ENCODE results near the gene DGKK.
"Not testable (repeated sequence)": the region's sequence is repeated elsewhere in the genome, so short reads cannot be mapped to it uniquely, and the experiment has no call there.

Gene DGKK

DNA sequence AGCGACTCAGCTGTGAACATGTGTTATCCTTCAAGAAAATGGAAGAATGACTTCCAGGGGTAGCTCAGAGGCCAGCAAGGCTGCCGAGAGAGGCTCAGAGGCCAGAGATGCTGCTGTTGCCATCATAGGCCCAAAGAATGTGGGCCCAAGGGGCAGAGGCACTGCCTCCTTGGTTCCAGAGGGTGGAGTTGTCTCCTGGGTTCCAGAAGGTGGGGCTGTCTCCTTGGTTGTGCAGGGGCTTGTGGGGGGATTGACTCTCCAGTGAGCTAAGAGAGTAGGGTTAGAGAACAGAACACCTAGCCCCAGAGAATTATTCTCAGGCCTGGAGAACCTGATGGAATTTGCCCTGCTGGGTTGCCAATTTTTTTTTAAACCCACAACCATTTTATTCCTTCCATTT lies 62.6 kb downstream of the DGKK start:
- DNase-seq, result no peak

DNA sequence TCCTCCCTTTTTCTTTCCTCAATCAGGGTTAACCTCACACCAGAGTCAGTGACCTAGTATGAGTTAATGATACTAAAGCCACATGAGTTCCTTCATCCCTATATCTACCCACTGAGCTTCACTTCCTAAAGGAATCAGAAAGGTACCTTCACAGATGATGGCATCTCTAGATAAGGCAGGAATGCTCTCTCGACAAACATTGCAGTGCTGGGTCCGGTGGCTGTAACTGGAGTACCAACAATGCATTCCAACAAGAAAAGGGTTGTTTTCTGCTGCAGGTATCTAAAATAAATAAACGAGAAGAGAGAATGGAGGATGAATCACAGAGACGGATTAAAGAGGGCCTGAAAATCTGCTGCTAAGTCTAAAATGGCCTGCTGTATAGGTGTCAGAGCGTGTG lies 66.7 kb downstream of the DGKK start:
- DNase-seq, result no peak

- no peak for DNase-seq
These were observed 67.7 kb downstream of the DGKK start for GRCh38 chrX:50402886-50403285.

DNA sequence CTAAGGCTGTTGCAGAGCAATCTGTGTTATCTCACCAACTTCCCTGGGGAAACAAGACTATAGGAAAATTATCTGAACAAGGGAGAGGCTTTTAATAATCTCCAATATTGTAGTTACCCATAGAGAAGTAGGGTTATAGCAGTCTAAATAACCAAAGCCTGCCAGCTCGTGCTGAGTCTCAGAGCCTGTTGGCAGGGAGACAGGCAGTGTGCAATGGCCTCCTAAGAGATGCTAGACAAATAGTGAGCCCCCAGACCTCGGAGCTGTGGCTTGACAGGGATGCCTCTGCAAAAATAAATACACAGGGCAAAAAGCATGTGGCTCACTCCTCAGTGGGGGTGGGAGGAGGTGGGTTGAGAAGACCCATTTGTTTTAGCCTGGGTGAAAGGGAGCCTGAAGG lies 76.7 kb downstream of the DGKK start:
- DNase-seq, result no peak

GRCh38 chrX:50386520-50386919 lies 84.1 kb downstream of the DGKK start:
- DNase-seq, result no peak

DNA sequence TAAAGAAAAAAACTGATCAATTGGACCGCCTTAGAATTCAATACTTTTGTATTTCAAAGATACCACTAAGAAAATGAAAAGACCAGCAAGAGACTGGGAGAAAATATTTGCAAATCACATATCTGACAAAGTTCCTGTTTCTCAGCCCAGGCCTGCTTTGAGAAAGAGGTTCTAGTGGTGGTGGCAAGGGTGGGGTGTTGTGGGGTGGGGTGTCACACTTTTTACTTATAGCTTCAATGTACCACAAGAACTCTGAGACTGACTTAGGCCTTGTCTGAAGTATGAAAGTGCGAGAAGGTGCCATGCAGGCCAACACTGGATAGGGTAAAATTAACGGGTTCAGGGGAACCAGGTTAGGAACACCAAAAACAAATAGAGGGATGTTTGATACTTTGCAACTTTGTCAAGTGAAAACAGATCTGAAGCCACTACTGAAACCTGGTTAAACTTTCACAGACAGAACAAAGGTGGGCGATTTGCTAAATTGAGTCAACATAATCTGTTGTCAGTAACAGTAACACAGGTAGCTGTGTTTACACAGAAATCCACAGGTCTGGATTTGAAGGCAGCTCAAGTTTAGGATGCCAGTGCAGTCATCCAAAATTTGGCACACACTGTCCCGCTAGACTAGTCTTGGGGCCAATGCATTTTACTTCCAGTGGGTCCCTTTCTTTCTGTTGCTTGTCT lies 88.8 kb downstream of the DGKK start:
- no peak for DNase-seq

DNA sequence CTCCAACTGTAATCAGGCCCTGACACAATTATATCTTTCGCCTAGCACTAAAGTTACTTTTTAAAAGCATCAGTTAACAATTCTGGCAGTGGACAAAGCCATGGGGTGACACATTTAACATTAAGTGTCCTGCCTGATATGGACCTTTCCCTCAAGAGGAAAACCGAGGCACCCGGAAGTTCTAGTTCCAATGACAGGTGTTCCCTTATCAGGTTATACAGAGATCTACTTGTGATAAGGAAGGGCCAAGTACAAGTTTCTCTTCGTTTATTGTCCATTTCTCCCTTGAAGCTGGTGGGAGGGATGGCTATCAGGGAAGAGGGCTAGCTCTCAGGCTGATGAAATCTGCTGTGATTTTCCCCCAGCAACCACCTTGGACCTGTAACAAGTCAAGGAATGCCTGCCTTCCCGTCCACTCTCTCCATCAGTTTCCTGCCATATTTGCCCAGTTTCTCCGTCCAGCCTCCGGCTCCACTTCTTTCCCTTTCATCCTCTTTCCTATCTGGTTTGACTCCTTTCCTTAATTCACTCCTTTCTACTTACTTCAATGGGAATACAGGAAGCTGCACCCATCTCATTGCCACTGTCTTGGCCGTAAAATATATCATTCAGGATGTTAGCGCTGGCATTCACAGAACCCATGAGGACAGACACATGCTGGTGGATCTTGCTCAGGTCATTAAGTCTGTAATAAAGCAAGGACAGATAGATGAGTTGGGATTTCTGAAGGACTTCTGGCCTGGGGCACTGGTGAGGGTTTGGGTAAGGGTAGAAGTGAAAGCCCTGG lies 95.0 kb downstream of the DGKK start:
- DNase-seq, result no peak

GRCh38 chrX:50372966-50373365 lies 97.7 kb downstream of the DGKK start:
- DNase-seq, result no peak

DNA sequence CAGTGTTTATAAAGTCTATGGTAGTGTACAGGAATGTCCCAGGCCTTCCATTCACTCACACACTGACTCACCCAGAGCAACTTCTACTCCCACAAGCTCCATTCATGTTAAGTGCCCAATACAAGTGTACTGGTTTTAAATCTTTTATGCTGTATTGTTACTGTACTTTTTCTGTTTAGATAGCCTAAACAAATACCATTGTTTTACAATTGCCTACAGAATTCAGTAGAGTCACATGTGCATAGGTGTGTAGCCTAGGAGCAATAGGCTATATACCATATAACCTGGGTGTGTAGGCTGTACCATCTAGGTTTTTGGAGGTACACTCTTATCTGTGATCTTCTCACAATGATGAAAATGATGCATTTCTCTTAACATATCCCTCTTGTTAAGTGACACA lies 126.7 kb downstream of the DGKK start:
- DNase-seq, result no peak

DNA sequence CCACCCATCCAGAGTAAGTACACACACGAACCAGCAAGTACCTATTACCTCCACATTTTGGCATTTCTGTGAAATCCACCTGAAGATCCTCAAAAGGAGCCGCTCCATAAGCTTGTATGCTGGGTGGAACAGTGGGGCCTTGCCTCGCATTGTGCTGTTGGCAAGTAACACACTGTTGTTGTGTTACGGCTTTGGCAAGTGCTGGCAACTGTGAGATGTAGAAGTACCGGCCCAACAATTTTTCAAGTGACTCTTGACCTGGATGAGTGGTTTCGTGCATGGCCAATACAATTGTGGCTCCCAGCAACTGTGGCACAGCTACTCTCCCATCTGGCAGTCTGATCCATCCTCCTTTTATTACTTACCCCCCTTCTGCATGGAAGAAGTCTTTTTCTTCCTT lies 137.3 kb downstream of the DGKK start:
- DNase-seq, result no peak

- not testable (repeated sequence) for DNase-seq
These were observed 138.0 kb downstream of the DGKK start for GRCh38 chrX:50332668-50333067.

- DNase-seq, result no peak
These were observed 143.4 kb downstream of the DGKK start for GRCh38 chrX:50327235-50327634.
